GM21526 (cell line): Measurements from ENCODE around the gene TMEM222.

Experiments
- ATAC-seq: cut with Tn5 transposase; IDR thresholded peaks from one replicate; pipeline ENCODE4 v1.9.1; 2021; ENCODE audit warnings: moderate library complexity; ENCODE audit not compliant: unreplicated experiment, low FRiP score

Gene TMEM222

GRCh38 chr1:27341525-27342252 is 19.7 kb downstream of the TMEM222 start, which contains the start of gene SYTL1:
Gene SYTL1, plus strand, starts transcription at chr1:27342022. Its CDS starts 3,313 bp downstream, at chr1:27345335.
- ATAC-seq, result no peak

- no peak for ATAC-seq
These were observed 20.4 kb downstream of the TMEM222 start for GRCh38 chr1:27342391-27342777.

GRCh38 chr1:27342778-27343638 is 21.0 kb downstream of the TMEM222 start:
- ATAC-seq, result no peak

GRCh38 chr1:27343639-27344025 is 21.7 kb downstream of the TMEM222 start:
- no peak for ATAC-seq

GRCh38 chr1:27345272-27345671 is 23.3 kb downstream of the TMEM222 start:
- ATAC-seq, result no peak

- ATAC-seq, result no peak
These were observed 24.4 kb downstream of the TMEM222 start for GRCh38 chr1:27346357-27346756.

GRCh38 chr1:27346991-27347624 is 25.1 kb downstream of the TMEM222 start:
- ATAC-seq, result no peak

GRCh38 chr1:27348861-27349783 is 27.2 kb downstream of the TMEM222 start:
- ATAC-seq, result no peak

GRCh38 chr1:27349784-27350662 is 28.1 kb downstream of the TMEM222 start:
- no peak for ATAC-seq

- no peak for ATAC-seq
These were observed 28.9 kb downstream of the TMEM222 start for GRCh38 chr1:27350663-27351540.

GRCh38 chr1:27351541-27352107 is 29.7 kb downstream of the TMEM222 start:
- ATAC-seq, result no peak

GRCh38 chr1:27353166-27353565 is 31.2 kb downstream of the TMEM222 start:
- ATAC-seq, result no peak

- ATAC-seq, result no peak
These were observed 31.7 kb downstream of the TMEM222 start for GRCh38 chr1:27353629-27354028.

- no peak for ATAC-seq
These were observed 33.7 kb downstream of the TMEM222 start for GRCh38 chr1:27355683-27356082.

GRCh38 chr1:27356277-27356618 is 34.3 kb downstream of the TMEM222 start:
- ATAC-seq, result no peak

GRCh38 chr1:27356619-27357280 is 34.8 kb downstream of the TMEM222 start:
- no peak for ATAC-seq

GRCh38 chr1:27357281-27358037 is 35.5 kb downstream of the TMEM222 start:
- ATAC-seq, result no peak
